Uterus (tissue), 2 donors: ENCODE data around the gene MAP3K5.

Experiments
- CTCF ChIP-seq, 4 experiments: fragments of 200-600 bp in 2 of 4; fragments of 450-650 bp in 2 of 4; sonication (generic) in 2 of 4; IDR thresholded peaks; one replicate each; pipeline ENCODE4 v1.5.1; 2016 to 2019; ENCODE audit warnings: antibody characterized with exemption in 4 of 4, mild to moderate bottlenecking in 2 of 4, moderate library complexity in 1 of 4
- POLR2A ChIP-seq, 2 donors: fragments of 450-650 bp; IDR thresholded peaks; one replicate each; pipeline ENCODE4 v1.6.1; 2016; ENCODE audit warnings: antibody characterized with exemption in 2 of 2, mild to moderate bottlenecking in 1 of 2, moderate library complexity in 1 of 2

DNA sequence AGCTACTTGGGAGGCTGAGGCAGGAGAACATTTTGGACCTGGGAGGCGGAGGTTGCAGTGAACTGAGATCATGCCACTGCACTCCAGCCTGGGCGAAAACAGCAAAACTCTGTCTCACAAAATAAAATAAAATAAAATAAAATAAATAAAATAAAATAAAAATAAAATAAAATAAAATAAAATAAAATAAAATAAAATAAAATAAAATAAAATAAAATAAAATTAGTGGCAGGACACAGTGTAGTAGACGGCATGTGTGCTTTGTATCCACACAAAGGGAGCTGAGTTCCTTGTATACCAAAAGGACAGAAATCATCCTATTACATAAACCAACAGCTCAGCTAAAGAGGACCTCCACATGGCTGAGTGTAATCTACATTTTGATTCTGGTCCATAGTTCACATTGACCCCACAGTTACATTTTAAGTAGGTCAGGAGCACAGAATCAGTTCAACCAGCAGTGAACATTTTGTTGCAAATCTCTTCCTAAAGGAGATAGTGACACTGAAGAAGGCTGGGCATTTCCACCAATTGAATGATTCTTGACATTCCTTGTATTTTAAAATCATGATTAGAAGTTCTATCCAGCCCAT, 150.3 kb downstream of the MAP3K5 start:
- TF ChIP-seq CTCF (IDR thresholded peaks at IDR 0.05) (no peak), POLR2A (IDR thresholded peaks at IDR 0.05) (no peak)
